Coronary artery (tissue), 2 donors: ENCODE measurements around the gene NFIX.

ENCODE experiments used
- DNase-seq: peaks from one replicate; pipeline ENCODE4 v3.0.0-alpha.2; 2017; ENCODE audit warnings: low spot score
- H3K27ac ChIP-seq, 2 donors: fragments of 200-600 bp; sonication (generic); one replicate each; pipeline ENCODE4 v1.5.1; 2016 to 2019
- H3K4me3 ChIP-seq: fragments of 200-600 bp; sonication (generic); 2 replicates; pipeline ENCODE4 v1.5.1; 2016; ENCODE audit warnings: mild to moderate bottlenecking, moderate library complexity
- TF ChIP-seq, protein P1 (sequence below): fragments of 200-600 bp; sonication (generic); IDR thresholded peaks from one replicate; pipeline ENCODE4 v1.5.1; 2019; ENCODE audit warnings: antibody characterized with exemption

NFIX gene

DNA sequence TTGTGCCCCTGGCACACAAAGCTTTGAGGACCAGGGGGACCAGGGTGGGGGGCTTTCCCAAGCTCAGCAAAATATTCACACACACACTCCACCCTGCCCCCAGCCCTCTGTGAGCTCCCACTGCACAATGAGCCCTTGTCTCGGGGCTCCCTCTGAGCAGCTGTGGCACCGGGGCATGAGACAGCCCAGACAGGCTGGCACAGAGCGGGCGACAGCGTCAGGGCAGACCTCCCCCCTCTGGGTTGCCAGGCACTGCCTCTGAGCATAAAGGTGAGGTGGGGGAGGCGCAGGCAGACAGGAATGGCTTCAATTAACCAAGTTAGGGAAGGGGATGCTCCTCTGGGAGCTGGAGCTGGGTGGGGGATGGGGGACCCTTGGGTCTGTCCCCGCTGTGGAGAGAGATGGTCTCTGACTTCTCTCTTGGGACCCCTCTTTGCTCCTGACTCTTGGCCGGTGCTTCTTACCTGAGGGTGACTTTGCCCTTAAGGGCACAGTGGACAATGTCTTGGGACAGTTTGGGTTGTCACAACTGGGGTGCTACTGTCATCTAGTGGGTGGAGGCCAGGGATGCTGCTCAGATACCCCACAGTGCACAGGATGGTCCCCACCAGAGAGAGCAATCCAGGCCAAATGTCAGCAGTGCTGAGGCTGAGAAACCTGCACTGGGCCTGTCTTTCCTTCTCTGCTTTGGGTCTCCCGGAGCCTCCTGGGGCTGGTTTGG lies 77.1 kb downstream of the NFIX start:
- peak overlapping the region; percentile 16 to 80 for H3K27ac ChIP-seq
- H3K4me3 ChIP-seq = no peak overlapping the region
- DNase-seq = no peak
- TF ChIP-seq, protein P1, sequence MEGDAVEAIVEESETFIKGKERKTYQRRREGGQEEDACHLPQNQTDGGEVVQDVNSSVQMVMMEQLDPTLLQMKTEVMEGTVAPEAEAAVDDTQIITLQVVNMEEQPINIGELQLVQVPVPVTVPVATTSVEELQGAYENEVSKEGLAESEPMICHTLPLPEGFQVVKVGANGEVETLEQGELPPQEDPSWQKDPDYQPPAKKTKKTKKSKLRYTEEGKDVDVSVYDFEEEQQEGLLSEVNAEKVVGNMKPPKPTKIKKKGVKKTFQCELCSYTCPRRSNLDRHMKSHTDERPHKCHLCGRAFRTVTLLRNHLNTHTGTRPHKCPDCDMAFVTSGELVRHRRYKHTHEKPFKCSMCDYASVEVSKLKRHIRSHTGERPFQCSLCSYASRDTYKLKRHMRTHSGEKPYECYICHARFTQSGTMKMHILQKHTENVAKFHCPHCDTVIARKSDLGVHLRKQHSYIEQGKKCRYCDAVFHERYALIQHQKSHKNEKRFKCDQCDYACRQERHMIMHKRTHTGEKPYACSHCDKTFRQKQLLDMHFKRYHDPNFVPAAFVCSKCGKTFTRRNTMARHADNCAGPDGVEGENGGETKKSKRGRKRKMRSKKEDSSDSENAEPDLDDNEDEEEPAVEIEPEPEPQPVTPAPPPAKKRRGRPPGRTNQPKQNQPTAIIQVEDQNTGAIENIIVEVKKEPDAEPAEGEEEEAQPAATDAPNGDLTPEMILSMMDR = no peak

DNA sequence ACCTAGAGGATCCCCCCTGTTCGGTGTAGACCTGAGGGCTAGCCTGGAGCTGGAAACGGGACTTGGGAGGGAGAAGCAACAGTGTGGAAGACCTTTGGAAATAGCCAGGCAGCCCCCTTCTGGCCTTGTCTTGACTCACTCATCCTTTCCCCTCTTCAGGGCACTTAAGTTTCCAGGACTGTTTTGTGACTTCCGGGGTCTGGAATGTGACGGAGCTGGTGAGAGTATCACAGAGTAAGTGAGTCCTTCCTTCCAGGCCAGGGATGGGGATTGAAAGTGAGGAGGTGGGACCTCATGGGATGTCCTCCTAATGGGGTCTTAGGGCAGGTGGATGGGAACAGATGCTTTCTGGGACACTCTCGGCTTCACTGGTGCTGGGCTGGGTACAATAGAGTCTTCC lies 78.0 kb downstream of the NFIX start:
- Histone ChIP-seq H3K27ac (peak overlapping the region in 1 of 2 donors; percentile 80), H3K4me3 (no peak overlapping the region)
- DNase-seq = no peak
- TF ChIP-seq, protein P1 = no peak

DNA sequence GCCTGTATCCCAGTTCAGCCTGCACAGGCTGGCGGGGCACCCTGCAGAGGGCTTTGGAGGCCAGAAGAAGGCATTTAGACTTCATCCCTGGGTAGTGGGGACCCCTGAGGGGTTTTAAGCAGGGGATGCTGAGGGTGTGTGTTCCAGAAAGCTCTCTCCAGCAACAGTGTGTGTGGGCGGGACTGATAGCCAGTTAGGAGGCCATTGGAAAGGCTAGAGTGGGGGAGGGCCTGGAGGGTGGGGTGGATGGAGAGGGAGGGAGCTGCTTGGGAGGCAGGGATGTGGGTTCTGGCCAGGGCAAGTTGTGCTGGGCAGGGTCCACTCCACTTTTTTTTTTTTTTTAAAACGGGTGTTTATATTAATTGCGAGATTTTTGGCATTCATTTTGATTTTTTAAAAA lies 79.1 kb downstream of the NFIX start:
- DNase-seq = no peak
- TF ChIP-seq, protein P1 = no peak
- peak overlapping the region; percentile 25 to 80 for H3K27ac ChIP-seq
- H3K4me3 ChIP-seq = no peak overlapping the region

DNA sequence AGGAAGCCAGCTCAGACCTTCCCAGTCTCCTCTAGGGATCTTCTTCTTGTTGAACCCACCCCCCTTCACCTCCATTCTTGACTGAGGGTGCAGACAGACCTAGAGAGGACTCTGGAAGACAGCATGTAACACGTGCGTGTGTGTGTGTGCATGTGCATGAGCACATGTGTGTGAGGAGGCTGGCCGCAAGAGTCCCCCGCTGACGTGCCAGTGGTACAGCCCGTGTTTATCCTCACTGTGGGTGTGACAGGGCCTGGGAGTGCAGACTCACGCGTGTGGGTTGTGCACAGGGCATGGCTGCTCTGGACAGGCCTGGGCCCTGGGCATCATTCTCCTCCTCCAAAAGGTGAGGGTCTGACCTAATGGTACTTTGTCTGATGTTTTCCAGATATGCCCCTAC lies 81.0 kb downstream of the NFIX start:
- TF ChIP-seq, protein P1 = no peak
- no peak overlapping the region for H3K4me3 ChIP-seq
- H3K27ac ChIP-seq = peak overlapping the region; percentile 7 to 78
- no peak for DNase-seq

DNA sequence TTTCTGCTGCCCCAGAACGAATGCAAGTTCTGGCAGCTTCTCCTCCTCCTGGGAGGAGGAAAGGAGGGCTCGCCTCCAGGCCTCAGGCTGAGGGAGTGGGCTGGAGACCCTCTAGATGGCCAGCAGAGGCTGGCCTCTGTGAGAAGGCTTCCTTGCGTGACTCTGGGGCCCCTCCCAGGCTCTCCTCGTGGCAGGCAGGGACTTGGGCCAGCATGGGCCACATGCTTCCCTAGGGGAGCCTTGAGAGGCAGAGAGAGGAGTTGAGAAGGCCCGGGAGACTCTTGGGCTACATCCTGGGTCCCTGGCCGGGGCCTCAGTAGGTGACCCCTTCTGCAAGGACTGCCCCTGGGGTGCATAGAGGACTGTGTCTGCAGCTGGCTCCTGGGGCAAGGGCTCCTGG lies 81.5 kb downstream of the NFIX start:
- TF ChIP-seq, protein P1 = no peak
- peak overlapping the region in 1 of 2 donors; percentile 78 for H3K27ac ChIP-seq
- DNase-seq = no peak
- H3K4me3 ChIP-seq = no peak overlapping the region

DNA sequence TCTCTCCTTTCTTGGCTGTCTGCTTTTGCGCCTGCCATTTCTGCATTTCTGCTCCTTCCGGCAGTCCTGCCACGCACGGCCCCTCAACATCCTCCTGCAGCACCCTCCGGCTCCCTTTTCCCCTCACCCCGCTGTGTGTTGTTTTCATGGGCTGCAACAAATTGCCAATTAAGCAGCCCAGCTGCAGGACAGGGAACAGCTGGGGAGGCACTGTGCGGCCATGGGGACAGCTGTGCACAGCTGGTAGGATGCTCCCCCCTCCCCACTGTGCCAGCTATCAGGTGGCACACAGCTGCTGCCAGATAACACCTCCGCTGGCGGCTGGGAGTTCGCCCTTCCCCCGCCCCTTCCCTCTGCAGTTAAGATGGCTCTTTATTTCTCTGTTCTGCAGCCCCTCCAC lies 82.0 kb downstream of the NFIX start:
- Histone ChIP-seq H3K27ac (peak overlapping the region in 1 of 2 donors; percentile 78), H3K4me3 (no peak overlapping the region)
- TF ChIP-seq, protein P1 = no peak
- no peak for DNase-seq

DNA sequence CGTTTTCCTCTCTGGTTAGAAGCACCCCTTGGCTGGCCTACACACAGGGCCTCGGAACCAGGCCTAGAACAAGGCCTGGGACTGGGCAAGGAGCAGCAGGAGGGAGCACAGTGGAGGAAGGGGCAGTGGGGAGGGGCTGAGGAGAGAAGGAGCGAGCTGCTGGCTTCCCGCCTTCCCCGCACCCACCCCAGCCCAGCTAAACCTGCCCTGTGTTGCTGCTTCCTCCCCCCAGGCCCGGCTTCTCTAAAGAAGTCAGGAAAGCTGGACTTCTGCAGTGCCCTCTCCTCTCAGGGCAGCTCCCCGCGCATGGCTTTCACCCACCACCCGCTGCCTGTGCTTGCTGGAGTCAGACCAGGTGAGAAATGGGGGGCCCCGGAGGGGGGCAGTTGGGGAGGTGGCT lies 83.1 kb downstream of the NFIX start:
- H3K4me3 ChIP-seq = no peak overlapping the region
- peak overlapping the region; percentile 61 to 78 for H3K27ac ChIP-seq
- TF ChIP-seq, protein P1 = no peak
- DNase-seq = no peak
